SU-DHL-6 (cell line): ENCODE results near the gene CAPN8.

Source experiments
- H2AFZ ChIP-seq: fragments of 200-600 bp; sonication (generic); 2 replicates; pipeline ENCODE4 v1.6.1; 2014; ENCODE audit warnings: low read depth, mild to moderate bottlenecking, moderate library complexity, mixed read lengths, antibody characterized with exemption, low read length; ENCODE audit not compliant: severe bottlenecking
- H3F3A ChIP-seq: fragments of 200-600 bp; shearing (Covaris generic); 2 replicates; pipeline ENCODE4 v1.6.0; 2016; ENCODE audit warnings: antibody characterized with exemption, mild to moderate bottlenecking; ENCODE audit not compliant: insufficient read depth
- H3K27ac ChIP-seq: fragments of 200-600 bp; sonication (generic); 2 replicates; pipeline ENCODE4 v1.5.1; 2016; ENCODE audit warnings: low read depth, mild to moderate bottlenecking, low read length, moderate library complexity, mixed read lengths
- H3K27me3 ChIP-seq: fragments of 200-600 bp; sonication (generic), shearing (Covaris generic); 2 replicates; pipeline ENCODE4 v1.6.0; 2014; ENCODE audit warnings: mild to moderate bottlenecking, low read length
- H3K36me3 ChIP-seq: fragments of 200-600 bp; sonication (generic); 2 replicates; pipeline ENCODE4 v1.6.1; 2014; ENCODE audit warnings: mild to moderate bottlenecking, low read length, mixed read lengths
- H3K4me2 ChIP-seq: fragments of 300-600, 200-600 bp; shearing (Covaris generic), sonication (generic); 2 replicates; pipeline ENCODE4 v1.6.0; 2014; ENCODE audit warnings: low read length, low read depth, mild to moderate bottlenecking; ENCODE audit not compliant: poor library complexity, severe bottlenecking
- H3K4me3 ChIP-seq: fragments of 200-600 bp; sonication (generic); 2 replicates; pipeline ENCODE4 v1.5.1; 2014; ENCODE audit warnings: antibody characterized with exemption, low read length, mild to moderate bottlenecking, mixed read lengths; ENCODE audit not compliant: insufficient read depth, poor library complexity, severe bottlenecking
- H3K79me2 ChIP-seq: fragments of 200-600 bp; sonication (generic); 2 replicates; pipeline ENCODE4 v1.6.1; 2014; ENCODE audit warnings: mild to moderate bottlenecking, low read length, moderate library complexity; ENCODE audit not compliant: insufficient read depth
- H3K9ac ChIP-seq: fragments of 200-600 bp; sonication (generic); 2 replicates; pipeline ENCODE4 v1.7.0; 2014; ENCODE audit warnings: mild to moderate bottlenecking, low read length
- H3K9me2 ChIP-seq: fragments of 200-600 bp; sonication (generic); replicated peaks from 2 replicates; pipeline ENCODE4 v1.6.1; 2014; ENCODE audit warnings: low read length; ENCODE audit not compliant: insufficient read depth
- H3K9me3 ChIP-seq: fragments of 200-600 bp; sonication (generic); 2 replicates; pipeline ENCODE4 v1.6.1; 2014; ENCODE audit warnings: low read length, mixed read lengths; ENCODE audit not compliant: insufficient read depth
- H4K20me1 ChIP-seq: fragments of 200-600 bp; sonication (generic); 2 replicates; pipeline ENCODE4 v1.6.1; 2014; ENCODE audit warnings: low read depth, mild to moderate bottlenecking, antibody characterized with exemption, low read length, moderate library complexity, mixed read lengths
- EZH2phosphoT487 ChIP-seq: fragments of 200-600 bp; sonication (generic), shearing (Covaris generic); conservative IDR thresholded peaks from 2 replicates; pipeline ENCODE4 v1.6.1; 2018; ENCODE audit warnings: mild to moderate bottlenecking, antibody characterized with exemption, low read length, moderate library complexity, mixed read lengths
- TF ChIP-seq, protein P1 (sequence below): fragments of 200-600 bp; sonication (generic); IDR thresholded peaks from one replicate; pipeline ENCODE4 v1.5.1; 2017; ENCODE audit warnings: antibody characterized with exemption, mild to moderate bottlenecking, low read length, moderate library complexity; ENCODE audit not compliant: insufficient read depth, poor library complexity, severe bottlenecking

The CAPN8 gene

DNA sequence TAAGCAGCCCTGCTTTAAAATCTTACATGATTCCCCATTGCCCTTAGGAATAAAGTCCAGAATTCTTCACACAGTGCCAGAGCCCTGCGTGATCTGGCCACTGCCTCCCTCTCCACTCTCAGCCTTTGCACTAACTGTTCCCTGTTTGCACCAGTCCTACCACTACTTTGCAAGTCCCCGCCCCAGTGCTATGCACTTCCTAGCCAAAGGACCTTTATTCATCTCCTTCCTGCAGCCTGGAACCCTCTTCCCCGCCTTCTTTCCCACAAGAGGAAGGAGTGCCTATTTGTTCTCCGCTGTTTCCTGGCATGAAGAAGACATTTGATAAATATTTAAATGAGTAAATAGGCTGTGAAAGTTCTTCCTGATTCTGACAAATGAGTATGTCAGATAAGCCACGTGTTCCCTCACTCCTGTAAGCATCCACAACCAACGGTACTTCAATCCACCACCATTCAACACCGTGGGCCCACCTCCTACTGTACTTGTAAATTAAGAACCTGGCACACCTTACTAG is 23.9 kb downstream of the CAPN8 start:
- no peaks in the 10 kb centered on the region for H4K20me1 ChIP-seq
- no peak overlapping the region for H2AFZ ChIP-seq
- no peak for TF ChIP-seq EZH2phosphoT487
- TF ChIP-seq, protein P1, sequence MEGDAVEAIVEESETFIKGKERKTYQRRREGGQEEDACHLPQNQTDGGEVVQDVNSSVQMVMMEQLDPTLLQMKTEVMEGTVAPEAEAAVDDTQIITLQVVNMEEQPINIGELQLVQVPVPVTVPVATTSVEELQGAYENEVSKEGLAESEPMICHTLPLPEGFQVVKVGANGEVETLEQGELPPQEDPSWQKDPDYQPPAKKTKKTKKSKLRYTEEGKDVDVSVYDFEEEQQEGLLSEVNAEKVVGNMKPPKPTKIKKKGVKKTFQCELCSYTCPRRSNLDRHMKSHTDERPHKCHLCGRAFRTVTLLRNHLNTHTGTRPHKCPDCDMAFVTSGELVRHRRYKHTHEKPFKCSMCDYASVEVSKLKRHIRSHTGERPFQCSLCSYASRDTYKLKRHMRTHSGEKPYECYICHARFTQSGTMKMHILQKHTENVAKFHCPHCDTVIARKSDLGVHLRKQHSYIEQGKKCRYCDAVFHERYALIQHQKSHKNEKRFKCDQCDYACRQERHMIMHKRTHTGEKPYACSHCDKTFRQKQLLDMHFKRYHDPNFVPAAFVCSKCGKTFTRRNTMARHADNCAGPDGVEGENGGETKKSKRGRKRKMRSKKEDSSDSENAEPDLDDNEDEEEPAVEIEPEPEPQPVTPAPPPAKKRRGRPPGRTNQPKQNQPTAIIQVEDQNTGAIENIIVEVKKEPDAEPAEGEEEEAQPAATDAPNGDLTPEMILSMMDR, result no peak
- no peak overlapping the region for H3K9ac ChIP-seq
- no peaks in the 10 kb centered on the region for H3F3A ChIP-seq
- H3K27me3 ChIP-seq, result 0 out of 2 replicates have a peak, but pooled peaks cover 2% of the 10 kb centered on the region
- no peaks in the 10 kb centered on the region for H3K9me3 ChIP-seq
- H3K27ac ChIP-seq, result no peak overlapping the region
- H3K79me2 ChIP-seq, result no peaks in the 10 kb centered on the region
- no peak overlapping the region for H3K4me2 ChIP-seq
- no peak overlapping the region for H3K4me3 ChIP-seq
- no peaks in the 10 kb centered on the region for H3K9me2 ChIP-seq
- H3K36me3 ChIP-seq, result no peaks in the 10 kb centered on the region

DNA sequence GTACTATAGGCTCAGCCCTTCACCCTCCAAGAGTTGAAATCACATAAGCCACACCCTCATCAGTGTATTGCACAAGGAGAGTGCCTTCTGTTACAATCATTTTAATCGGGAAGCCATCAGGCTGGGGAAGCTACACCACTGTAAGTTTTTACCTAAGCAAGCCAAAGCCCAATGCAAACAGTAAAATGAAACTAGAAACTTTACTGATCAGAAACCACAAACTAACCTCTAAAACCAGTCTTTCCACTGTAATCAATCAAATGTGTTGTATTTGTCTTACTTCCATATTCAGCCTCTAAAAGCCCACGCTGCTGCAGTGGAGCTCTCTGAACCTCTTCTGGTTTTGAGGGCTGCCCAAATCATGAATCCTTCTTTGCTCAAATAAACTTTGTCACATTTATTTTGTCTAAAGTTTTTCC is 26.2 kb downstream of the CAPN8 start:
- Histone ChIP-seq H2AFZ (no peak overlapping the region), H3K9me2 (no peaks in the 10 kb centered on the region), H3K36me3 (no peaks in the 10 kb centered on the region), H4K20me1 (no peaks in the 10 kb centered on the region), H3K27me3 (0 out of 2 replicates have a peak, but pooled peaks cover 2% of the 10 kb centered on the region), H3K9ac (no peak overlapping the region), H3K79me2 (no peaks in the 10 kb centered on the region), H3K4me2 (no peak overlapping the region), H3K4me3 (no peak overlapping the region), H3K9me3 (no peaks in the 10 kb centered on the region), H3K27ac (no peak overlapping the region), H3F3A (no peaks in the 10 kb centered on the region)
- TF ChIP-seq, protein P1, result no peak
- TF ChIP-seq EZH2phosphoT487, result no peak

DNA sequence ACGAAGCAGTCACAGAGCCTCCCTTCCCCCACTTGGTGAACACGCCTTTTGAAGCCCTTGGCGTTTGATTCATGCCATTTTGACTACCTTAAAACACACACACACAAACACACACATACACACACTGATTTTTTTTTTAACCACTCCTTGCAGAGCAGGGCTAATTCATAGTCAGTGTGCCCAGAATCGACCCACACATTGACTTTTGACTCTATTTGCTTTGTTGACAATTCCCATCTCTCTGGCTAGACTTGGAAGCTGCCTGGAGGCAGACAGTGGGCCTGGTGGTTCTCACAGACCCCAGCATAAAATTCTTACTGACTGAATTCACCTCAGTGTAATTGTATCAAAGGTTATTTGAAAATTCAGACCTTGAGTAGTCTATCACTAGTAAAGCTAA is 30.3 kb downstream of the CAPN8 start:
- Histone ChIP-seq H3K4me2 (no peak overlapping the region), H3K27me3 (0 out of 2 replicates have a peak, but pooled peaks cover 2% of the 10 kb centered on the region), H3K9me2 (no peaks in the 10 kb centered on the region), H4K20me1 (no peaks in the 10 kb centered on the region), H3K79me2 (no peaks in the 10 kb centered on the region), H3K9me3 (no peaks in the 10 kb centered on the region), H3K9ac (no peak overlapping the region), H3F3A (no peaks in the 10 kb centered on the region), H3K4me3 (no peak overlapping the region), H3K27ac (no peak overlapping the region), H3K36me3 (no peaks in the 10 kb centered on the region), H2AFZ (no peak overlapping the region)
- TF ChIP-seq, protein P1, result no peak
- no peak for TF ChIP-seq EZH2phosphoT487
